ENCODE measurements around the gene PIEZO1. TPM values are rescaled to one million over a fixed set of nuclear protein-coding genes. Genes with fewer than 3 reads are reported as not detected.

Gene PIEZO1
- total and polyA plus RNA-seq, 7 experiments from 2014 or later: 3.6 to 237 (median 111) TPM

GRCh38 chr16:88812513-88813268, 27.7 kb upstream of the PIEZO1 start:
- Histone ChIP-seq H3K27ac (ENCODE audit: low read depth, low read length) (peak overlapping the region; percentile 84), H3K27me3 (ENCODE audit: control insufficient read depth in 2 of 2, insufficient read depth in 2 of 2, low read length in 2 of 2) (no peaks in the 10 kb centered on the region), H3K9me3 (ENCODE audit: control insufficient read depth in 2 of 3, low read length in 3 of 3) (no peaks in the 10 kb centered on the region), H3K4me3 (ENCODE audit: low read length) (peak overlapping the region; percentile 97), H3K4me1 (ENCODE audit: control insufficient read depth in 2 of 2, insufficient read depth in 2 of 2, low read length in 2 of 2) (peaks cover 8 to 11% of the 10 kb centered on the region in 2 donors), H3K36me3 (ENCODE audit: control insufficient read depth in 2 of 3, insufficient read depth in 3 of 3, low read length in 3 of 3) (peaks cover 0 to 26% (median 0%) of the 10 kb centered on the region in 3 experiments)
- H3K9me3 Mint-ChIP-seq: no peaks in the 10 kb centered on the region
- no peaks in the 10 kb centered on the region for H3K27me3 Mint-ChIP-seq
- H3K27ac Mint-ChIP-seq: peak overlapping the region in 8 of 9 donors; percentile 55 to 94 (median 84)
- ChIA-PET CTCF (interaction anchor here (2.4 to 2.7 kb wide), 2 partner anchors 32 to 45 kb away, joined by 11 to 15 read pairs; partner anchors contain the start of genes GALNS and TRAPPC2L), POLR2A (interaction anchor here (0.9 to 5.6 kb wide), 15 partner anchors 10 to 405 kb away, joined by 3 to 71 read pairs (median 4); partner anchors contain the start of genes CDT1, GALNS, PIEZO1 and TRAPPC2L)
- no peak for ATAC-seq
- H3K4me1 Mint-ChIP-seq: peaks cover 0 to 26% (median 12%) of the 10 kb centered on the region in 7 donors
- no peak for DNase-seq
- peak overlapping the region; percentile 59 to 96 (median 86) for H3K4me3 Mint-ChIP-seq
- intact Hi-C loops (cut with micrococcal nuclease): loop anchor here (1.0 to 5.0 kb wide), 11 partner anchors 9 to 695 kb away; partner anchors contain the start of genes CDT1 (in 2 of the 2), TRAPPC2L (in 2 of the 2), ANKRD11 (in 1 of the 2) and CDH15 (in 1 of the 2)
- peaks cover 0 to 4% (median 0%) of the 10 kb centered on the region in 5 donors for H3K36me3 Mint-ChIP-seq

- H3K36me3 ChIP-seq (ENCODE audit: control insufficient read depth in 2 of 3, insufficient read depth in 3 of 3, low read length in 3 of 3): peaks cover 0 to 26% (median 0%) of the 10 kb centered on the region in 3 experiments
- no peaks in the 10 kb centered on the region for H3K9me3 ChIP-seq (ENCODE audit: control insufficient read depth in 2 of 3, low read length in 3 of 3)
- Mint-ChIP-seq H3K4me3 (peak within 1 kb of the TSS; percentile 92 to 99 (median 96)), H3K4me1 (peaks cover 0 to 26% (median 12%) of the 10 kb centered on the region in 7 donors), H3K36me3 (peaks cover 0 to 4% (median 0%) of the 10 kb centered on the region in 5 donors), H3K27ac (peak within 1 kb of the TSS; percentile 79 to 98 (median 95)), H3K9me3 (no peaks in the 10 kb centered on the region), H3K27me3 (no peaks in the 10 kb centered on the region)
- CTCF ChIA-PET: interaction anchor here (2.4 to 2.7 kb wide), 2 partner anchors 31 to 46 kb away, joined by 11 to 15 read pairs; partner anchors contain the start of genes GALNS and TRAPPC2L
- peak; percentile 95 for ATAC-seq
- H3K27me3 ChIP-seq (ENCODE audit: control insufficient read depth in 2 of 2, insufficient read depth in 2 of 2, low read length in 2 of 2): no peaks in the 10 kb centered on the region
- DNase-seq: peak; percentile 92 to 100 (median 98)
- peaks cover 8 to 11% of the 10 kb centered on the region in 2 donors for H3K4me1 ChIP-seq (ENCODE audit: control insufficient read depth in 2 of 2, insufficient read depth in 2 of 2, low read length in 2 of 2)
- intact Hi-C loops (cut with micrococcal nuclease): loop anchor here (1.0 to 5.0 kb wide), 13 partner anchors 9 to 695 kb away; partner anchors contain the start of genes CDH15 (in 2 of the 2), CDT1 (in 2 of the 2), TRAPPC2L (in 2 of the 2) and ANKRD11 (in 1 of the 2)
- H3K4me3 ChIP-seq (ENCODE audit: low read length): peak within 1 kb of the TSS; percentile 97
- POLR2A ChIA-PET: interaction anchor here (0.9 to 5.6 kb wide), 17 partner anchors 9 to 406 kb away, joined by 3 to 71 read pairs (median 4); partner anchors contain the start of genes CDT1, GALNS, PIEZO1 and TRAPPC2L
- H3K27ac ChIP-seq (ENCODE audit: low read depth, low read length): peak within 1 kb of the TSS; percentile 84
Measured at GRCh38 chr16:88811769-88812512, 26.9 kb upstream of the PIEZO1 start, which contains the start of gene APRT. APRT (minus strand) TSS chr16:88811928; CDS start chr16:88811899, 29 bp downstream.

- Histone ChIP-seq H3K4me3 (ENCODE audit: low read length) (peak overlapping the region; percentile 97), H3K27ac (ENCODE audit: low read depth, low read length) (peak overlapping the region; percentile 84), H3K4me1 (ENCODE audit: control insufficient read depth in 2 of 2, insufficient read depth in 2 of 2, low read length in 2 of 2) (peaks cover 8 to 11% of the 10 kb centered on the region in 2 donors), H3K9me3 (ENCODE audit: control insufficient read depth in 2 of 3, low read length in 3 of 3) (no peaks in the 10 kb centered on the region), H3K27me3 (ENCODE audit: control insufficient read depth in 2 of 2, insufficient read depth in 2 of 2, low read length in 2 of 2) (no peaks in the 10 kb centered on the region), H3K36me3 (ENCODE audit: control insufficient read depth in 2 of 3, insufficient read depth in 3 of 3, low read length in 3 of 3) (peaks cover 0 to 26% (median 0%) of the 10 kb centered on the region in 3 experiments)
- Mint-ChIP-seq H3K27ac (peak overlapping the region; percentile 36 to 97 (median 88)), H3K4me3 (peak overlapping the region; percentile 87 to 99 (median 94)), H3K9me3 (no peaks in the 10 kb centered on the region), H3K27me3 (no peaks in the 10 kb centered on the region), H3K36me3 (peaks cover 0 to 4% (median 0%) of the 10 kb centered on the region in 5 donors), H3K4me1 (peaks cover 0 to 26% (median 12%) of the 10 kb centered on the region in 7 donors)
- POLR2A ChIA-PET: interaction anchor here (0.8 to 5.6 kb wide), 10 partner anchors 8 to 723 kb away, joined by 3 to 71 read pairs (median 10); partner anchors contain the start of genes CDT1, GALNS, PIEZO1 and TRAPPC2L
- ATAC-seq (peak; percentile 59), DNase-seq (peak in 5 of 9 donors; percentile 48 to 78 (median 52))
- intact Hi-C loops (cut with micrococcal nuclease): loop anchor here in 1 of 2 donors (2.0 to 5.0 kb wide), 4 partner anchors 26 to 696 kb away; partner anchors contain the start of genes CDH15, PIEZO1, SPG7 and ZC3H18
- CTCF ChIA-PET: interaction anchor here (1.0 to 2.7 kb wide), 5 partner anchors 11 to 46 kb away, joined by 3 to 15 read pairs (median 6); partner anchors contain the start of genes GALNS and TRAPPC2L
Measured at GRCh38 chr16:88810912-88811768, 26.1 kb upstream of the PIEZO1 start.

GRCh38 chr16:88810166-88810911, 25.3 kb upstream of the PIEZO1 start:
- DNase-seq (peak in 1 of 9 donors; percentile 49), ATAC-seq (no peak)
- H3K27me3 Mint-ChIP-seq: no peaks in the 10 kb centered on the region
- H3K36me3 Mint-ChIP-seq: peaks cover 0 to 4% (median 0%) of the 10 kb centered on the region in 5 donors
- H3K9me3 ChIP-seq (ENCODE audit: control insufficient read depth in 2 of 3, low read length in 3 of 3): no peaks in the 10 kb centered on the region
- peak overlapping the region; percentile 84 for H3K27ac ChIP-seq (ENCODE audit: low read depth, low read length)
- H3K4me1 ChIP-seq (ENCODE audit: control insufficient read depth in 2 of 2, insufficient read depth in 2 of 2, low read length in 2 of 2): peaks cover 8 to 11% of the 10 kb centered on the region in 2 donors
- H3K27ac Mint-ChIP-seq: peak overlapping the region in 8 of 9 donors; percentile 46 to 95 (median 81)
- CTCF ChIA-PET: interaction anchor here (1.0 to 2.7 kb wide), 4 partner anchors 10 to 47 kb away, joined by 3 to 11 read pairs (median 4); partner anchors contain the start of genes GALNS and TRAPPC2L
- intact Hi-C loops (cut with micrococcal nuclease): loop anchor here in 1 of 2 donors (2.0 to 5.0 kb wide), 4 partner anchors 26 to 697 kb away; partner anchors contain the start of genes CDH15, PIEZO1, SPG7 and ZC3H18
- H3K4me3 ChIP-seq (ENCODE audit: low read length): peak overlapping the region; percentile 97
- peaks cover 0 to 26% (median 12%) of the 10 kb centered on the region in 7 donors for H3K4me1 Mint-ChIP-seq
- no peaks in the 10 kb centered on the region for H3K27me3 ChIP-seq (ENCODE audit: control insufficient read depth in 2 of 2, insufficient read depth in 2 of 2, low read length in 2 of 2)
- no peaks in the 10 kb centered on the region for H3K9me3 Mint-ChIP-seq
- POLR2A ChIA-PET: interaction anchor here (0.8 to 5.6 kb wide), 7 partner anchors 28 to 724 kb away, joined by 3 to 71 read pairs (median 15); partner anchors contain the start of genes GALNS, PIEZO1 and TRAPPC2L
- H3K4me3 Mint-ChIP-seq: peak overlapping the region; percentile 81 to 99 (median 94)
- peaks cover 0 to 26% (median 0%) of the 10 kb centered on the region in 3 experiments for H3K36me3 ChIP-seq (ENCODE audit: control insufficient read depth in 2 of 3, insufficient read depth in 3 of 3, low read length in 3 of 3)
